ENCODE results near the gene AMMECR1.

Gene AMMECR1

GRCh38 chrX:110310896-110311295 lies 7.0 kb downstream of the AMMECR1 start:
- no peak for DNase-seq

GRCh38 chrX:110310000-110310790 lies 7.7 kb downstream of the AMMECR1 start:
- peak; percentile 68 for DNase-seq

GRCh38 chrX:110308220-110308619 lies 9.7 kb downstream of the AMMECR1 start:
- no peak for DNase-seq

DNA sequence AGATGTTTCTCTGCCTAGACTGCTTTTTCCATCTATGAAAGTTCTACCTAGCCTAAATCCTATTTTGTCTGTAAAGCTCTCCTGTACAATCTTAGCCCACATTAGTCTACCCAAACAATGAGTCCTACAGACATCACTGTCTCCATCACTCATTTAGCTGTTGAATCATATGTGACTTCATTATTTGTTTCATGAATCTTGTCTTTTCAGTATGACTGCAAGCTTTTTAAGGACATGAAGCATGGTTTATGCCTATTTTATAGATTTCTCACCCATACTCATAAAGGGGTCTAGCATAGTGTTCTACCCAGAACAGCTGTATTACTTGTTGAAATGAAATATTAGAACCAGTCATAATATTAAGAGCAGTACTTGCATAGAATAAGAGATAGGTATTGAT lies 13.0 kb downstream of the AMMECR1 start:
- DNase-seq, result no peak

DNA sequence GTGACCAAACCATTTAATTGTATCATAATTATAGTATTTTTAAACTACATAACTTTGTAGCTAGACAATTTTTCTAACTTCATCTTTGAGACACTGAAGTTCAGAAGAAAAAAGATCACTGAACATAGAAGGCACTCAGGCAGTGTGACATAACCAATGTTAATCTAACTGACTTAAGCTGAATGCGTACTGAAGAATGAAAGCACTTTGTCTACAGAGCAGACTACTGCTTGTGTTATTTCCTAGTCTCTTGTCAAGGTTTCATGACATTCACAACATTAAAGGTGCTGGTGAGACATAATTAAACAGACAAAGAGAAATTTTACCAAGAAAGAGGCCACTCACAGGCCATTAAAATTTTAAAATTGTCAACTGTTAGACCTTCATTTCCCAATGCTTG lies 13.5 kb downstream of the AMMECR1 start:
- no peak for DNase-seq

- no peak for DNase-seq
Measured at GRCh38 chrX:110302975-110303374, 14.9 kb downstream of the AMMECR1 start.

- no peak for DNase-seq
Measured at GRCh38 chrX:110301194-110301593, 16.7 kb downstream of the AMMECR1 start.

GRCh38 chrX:110294087-110294486 lies 23.8 kb downstream of the AMMECR1 start:
- DNase-seq, result no peak

DNA sequence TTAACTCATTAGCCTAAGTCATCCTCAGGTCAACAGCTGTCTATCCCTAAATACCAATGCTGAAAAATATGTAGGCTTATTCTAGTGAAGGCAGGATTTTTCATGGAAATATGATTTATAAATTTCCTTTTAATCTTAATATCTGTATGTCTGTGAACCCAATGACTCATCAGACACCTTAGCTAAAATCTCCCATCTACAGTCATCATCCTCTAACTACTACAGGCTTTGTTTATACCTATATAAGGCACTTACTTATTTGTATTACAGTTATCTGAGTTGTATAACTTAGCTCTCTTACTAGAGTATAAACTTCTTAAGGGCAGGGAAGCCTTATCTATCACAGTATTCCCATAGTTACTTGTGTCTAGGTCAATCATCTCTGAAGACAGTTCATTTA lies 24.2 kb downstream of the AMMECR1 start:
- DNase-seq, result no peak

DNA sequence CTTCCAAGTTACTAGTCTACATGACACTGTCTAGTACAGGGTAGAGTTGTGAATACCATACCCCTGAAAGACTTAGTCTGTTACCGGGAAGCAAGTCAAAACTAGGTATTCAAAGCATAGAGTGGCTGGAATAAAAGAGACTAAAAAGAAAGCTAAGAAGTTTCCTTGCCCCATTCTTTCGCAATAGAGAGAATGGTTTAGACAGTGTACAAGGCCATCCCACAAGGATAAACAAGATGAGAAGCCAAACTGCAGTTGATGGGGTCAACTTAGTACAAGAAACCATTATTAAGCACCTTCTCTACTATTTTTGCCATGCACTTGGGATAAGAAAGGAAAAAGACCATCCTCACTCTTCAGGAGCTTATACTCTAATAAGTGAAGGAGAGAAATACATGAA lies 30.3 kb downstream of the AMMECR1 start:
- DNase-seq, result no peak

GRCh38 chrX:110286106-110286505 lies 31.8 kb downstream of the AMMECR1 start:
- no peak for DNase-seq

DNA sequence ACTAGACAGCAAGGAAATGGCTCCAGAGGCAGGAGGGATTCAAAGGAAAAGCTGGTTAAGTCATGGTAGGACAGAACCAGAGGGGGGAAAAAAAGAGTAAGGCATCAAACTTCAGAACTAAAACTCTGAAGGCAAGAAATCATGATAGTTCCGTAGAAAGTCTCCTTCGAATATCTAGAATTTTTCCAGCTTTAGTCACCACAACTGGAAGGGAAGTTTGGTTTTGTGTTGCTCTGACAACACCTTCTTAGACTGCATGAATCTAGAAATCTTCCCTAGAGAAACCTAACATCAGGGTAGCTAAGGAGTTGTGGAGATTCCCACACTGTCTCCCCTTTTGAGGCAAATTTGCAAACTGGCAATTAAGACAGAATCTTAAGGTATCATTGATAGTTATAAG lies 33.7 kb downstream of the AMMECR1 start:
- DNase-seq, result no peak

DNA sequence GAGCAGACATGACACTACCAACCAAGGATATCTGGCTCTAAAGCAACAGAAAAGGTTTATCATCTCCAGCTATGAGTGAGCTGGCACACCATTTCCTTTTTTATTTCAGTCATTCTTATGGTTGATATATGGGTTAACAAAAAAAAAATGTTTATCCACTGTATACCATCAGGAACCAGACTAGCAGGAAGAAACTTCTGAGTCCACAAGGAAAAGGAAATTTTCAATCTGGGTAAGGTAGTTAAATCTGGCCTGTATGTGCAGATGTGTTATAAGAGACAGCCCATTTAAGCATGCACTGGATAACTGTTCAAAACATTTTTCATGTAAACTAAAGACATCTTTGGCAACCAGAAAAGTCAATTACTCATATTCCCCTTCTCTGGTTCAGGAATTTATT lies 35.0 kb downstream of the AMMECR1 start:
- no peak for DNase-seq

- no peak for DNase-seq
Measured at GRCh38 chrX:110281377-110281776, 36.5 kb downstream of the AMMECR1 start.

DNA sequence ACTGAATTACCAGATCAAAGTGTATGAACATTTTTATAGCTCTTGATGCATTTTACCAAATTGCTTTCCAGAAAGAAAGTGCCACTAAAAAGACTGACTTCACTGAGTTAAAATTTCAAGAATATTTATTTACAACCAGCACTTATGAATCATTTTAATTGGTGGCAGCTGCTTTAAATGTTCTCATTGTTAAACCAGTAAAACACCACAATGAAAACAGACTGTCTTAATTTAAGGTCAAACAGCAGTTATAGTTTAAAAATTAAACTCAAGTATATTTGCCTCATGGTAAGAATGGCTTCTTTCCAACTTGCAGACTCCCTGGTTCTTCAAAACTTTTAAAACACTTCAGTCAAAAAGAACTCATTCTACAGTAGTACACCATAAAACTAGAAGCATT lies 36.9 kb downstream of the AMMECR1 start:
- DNase-seq, result no peak

- no peak for DNase-seq
Measured at GRCh38 chrX:110277609-110278008, 40.3 kb downstream of the AMMECR1 start.

- no peak for DNase-seq
Measured at GRCh38 chrX:110276778-110277177, 41.1 kb downstream of the AMMECR1 start.

DNA sequence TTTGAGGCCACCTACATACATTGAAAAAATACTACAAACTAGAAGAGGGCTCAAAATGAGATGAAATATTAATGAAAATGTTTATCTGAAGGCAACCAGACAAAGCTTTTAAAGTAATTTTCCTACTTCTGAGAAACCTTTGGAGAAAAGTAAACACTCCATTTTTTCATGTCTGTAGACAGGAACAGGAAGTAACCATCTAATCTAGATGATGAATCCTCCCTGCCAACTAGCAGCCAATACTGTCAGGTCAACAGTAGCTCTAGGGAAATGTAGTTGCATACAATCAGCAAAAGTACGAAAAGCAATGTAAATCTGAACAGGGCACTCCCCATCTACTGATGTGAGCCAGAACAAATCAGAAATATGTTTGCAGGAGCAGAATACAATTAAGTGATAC lies 49.0 kb downstream of the AMMECR1 start:
- no peak for DNase-seq

DNA sequence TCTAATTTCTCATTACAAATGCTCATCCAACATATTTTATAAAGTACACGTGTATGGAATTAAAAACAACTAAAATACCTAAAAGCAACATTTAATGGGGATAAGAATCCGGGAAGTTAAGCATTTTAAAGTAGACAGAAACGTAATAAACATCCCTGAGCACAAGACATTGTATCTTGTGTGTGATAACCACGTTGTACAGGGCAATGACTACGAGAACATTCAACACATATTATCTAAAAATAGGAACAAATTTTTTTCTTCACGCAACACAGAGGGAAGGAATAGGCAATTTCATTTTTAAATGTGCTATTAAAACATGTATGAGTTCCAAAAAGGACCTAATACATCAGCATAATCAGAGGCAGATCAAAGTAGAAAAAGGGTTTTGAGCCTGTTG lies 49.5 kb downstream of the AMMECR1 start:
- no peak for DNase-seq

GRCh38 chrX:110267874-110268273 lies 50.0 kb downstream of the AMMECR1 start:
- DNase-seq, result no peak

- DNase-seq, result no peak
Measured at GRCh38 chrX:110265661-110266060, 52.2 kb downstream of the AMMECR1 start.

DNA sequence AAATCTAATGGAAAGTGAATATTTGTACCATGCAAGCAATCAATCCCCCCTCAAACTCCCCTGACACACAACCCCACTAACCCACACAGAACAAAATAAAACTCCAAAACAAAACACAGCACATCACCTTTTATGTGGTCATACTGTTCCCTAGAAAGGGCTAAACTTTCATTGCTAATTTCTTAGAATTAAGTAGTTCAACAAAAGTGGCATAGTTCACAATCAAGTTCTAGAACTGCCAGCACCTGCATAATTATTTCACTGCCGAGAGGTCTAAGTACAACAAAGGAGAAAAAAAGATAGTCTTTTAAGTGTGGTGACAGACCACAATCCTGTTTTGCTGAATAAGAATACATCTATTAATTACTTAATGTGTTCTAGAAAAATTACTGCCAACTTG lies 58.8 kb downstream of the AMMECR1 start:
- DNase-seq, result no peak

DNA sequence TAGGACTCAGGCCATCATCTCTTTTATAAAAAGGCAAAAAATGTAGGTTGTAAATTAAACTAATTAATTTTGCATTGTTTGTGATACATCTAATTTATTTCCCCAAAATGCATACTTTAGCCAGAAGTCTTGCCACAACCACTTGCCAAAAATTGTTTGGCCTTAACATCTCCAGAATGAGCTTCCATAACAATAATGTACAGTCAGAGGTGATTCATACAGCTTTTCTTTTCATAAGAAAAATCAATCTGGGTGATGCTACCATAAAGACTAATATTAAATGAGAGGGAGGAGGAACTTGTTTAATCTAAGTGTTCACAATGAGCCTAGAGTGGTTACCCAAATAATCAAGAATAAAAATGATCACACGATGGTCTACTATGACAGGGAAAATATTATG lies 59.3 kb downstream of the AMMECR1 start:
- no peak for DNase-seq

DNA sequence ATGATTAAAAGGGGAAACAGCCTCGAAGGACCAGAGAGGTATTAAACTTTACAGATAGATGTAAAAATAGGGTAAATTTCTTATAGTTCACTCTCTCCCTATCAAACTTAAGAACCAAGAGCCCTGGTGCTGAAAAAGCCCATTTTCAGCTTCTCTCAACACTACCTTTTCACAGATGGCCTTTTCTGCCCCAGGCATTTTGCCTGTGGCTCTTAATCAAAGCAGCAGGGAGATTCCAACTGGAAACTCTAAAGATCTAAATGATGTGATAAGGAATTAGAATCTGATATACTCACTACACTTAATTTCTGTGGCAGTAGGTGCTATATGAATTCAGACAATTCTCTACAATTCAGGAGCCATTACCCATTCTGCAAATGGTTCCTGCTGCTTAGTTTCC lies 60.0 kb downstream of the AMMECR1 start:
- DNase-seq, result no peak

- DNase-seq, result no peak
Measured at GRCh38 chrX:110252711-110253110, 65.2 kb downstream of the AMMECR1 start.
